Measurements from ENCODE around the gene RMI2. TPM values are rescaled to one million over a fixed set of nuclear protein-coding genes. Genes with fewer than 3 reads are reported as not detected.

The RMI2 gene
- total and polyA plus RNA-seq, 2 of the 8 experiments (the other 6 are each of a cell fraction or from before 2014, with no cell fraction given), result 58.2 to 96.0 TPM

DNA sequence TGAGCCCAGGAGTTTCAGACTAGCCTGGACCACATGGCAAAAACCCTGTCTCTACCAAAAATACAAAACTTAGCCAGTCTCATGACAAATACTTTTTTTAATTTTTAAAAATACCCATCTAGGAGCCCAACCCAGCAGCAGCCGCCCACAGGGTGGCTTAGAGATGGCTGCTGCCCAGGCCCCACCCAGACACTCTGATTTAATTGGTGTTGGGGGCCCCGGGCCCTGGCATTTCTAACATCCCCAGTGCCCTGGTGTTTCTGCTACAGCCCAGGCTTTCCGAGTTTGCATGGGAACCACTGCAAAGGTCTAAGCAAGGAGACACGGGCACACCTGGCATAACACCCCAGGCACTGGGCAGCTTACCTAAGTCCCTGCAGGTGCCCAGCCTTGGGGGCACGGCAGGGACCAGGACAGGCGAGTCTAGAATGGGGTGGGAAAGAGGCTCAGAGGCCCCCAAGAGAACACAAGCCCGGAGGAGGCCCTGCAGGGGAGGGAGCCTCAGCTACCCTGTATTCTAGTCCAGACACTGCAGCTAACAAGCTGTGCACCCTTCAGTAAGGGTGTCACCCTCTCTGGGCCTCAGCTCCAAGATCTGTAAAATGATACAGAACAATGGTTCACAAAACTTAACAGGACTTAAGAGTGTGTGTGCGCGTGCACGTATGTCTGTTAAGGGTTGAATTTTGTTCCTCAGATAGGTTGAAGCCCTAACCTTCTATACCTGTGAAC is 48.8 kb downstream of the RMI2 start (continued):
- TF ChIP-seq, protein P1, sequence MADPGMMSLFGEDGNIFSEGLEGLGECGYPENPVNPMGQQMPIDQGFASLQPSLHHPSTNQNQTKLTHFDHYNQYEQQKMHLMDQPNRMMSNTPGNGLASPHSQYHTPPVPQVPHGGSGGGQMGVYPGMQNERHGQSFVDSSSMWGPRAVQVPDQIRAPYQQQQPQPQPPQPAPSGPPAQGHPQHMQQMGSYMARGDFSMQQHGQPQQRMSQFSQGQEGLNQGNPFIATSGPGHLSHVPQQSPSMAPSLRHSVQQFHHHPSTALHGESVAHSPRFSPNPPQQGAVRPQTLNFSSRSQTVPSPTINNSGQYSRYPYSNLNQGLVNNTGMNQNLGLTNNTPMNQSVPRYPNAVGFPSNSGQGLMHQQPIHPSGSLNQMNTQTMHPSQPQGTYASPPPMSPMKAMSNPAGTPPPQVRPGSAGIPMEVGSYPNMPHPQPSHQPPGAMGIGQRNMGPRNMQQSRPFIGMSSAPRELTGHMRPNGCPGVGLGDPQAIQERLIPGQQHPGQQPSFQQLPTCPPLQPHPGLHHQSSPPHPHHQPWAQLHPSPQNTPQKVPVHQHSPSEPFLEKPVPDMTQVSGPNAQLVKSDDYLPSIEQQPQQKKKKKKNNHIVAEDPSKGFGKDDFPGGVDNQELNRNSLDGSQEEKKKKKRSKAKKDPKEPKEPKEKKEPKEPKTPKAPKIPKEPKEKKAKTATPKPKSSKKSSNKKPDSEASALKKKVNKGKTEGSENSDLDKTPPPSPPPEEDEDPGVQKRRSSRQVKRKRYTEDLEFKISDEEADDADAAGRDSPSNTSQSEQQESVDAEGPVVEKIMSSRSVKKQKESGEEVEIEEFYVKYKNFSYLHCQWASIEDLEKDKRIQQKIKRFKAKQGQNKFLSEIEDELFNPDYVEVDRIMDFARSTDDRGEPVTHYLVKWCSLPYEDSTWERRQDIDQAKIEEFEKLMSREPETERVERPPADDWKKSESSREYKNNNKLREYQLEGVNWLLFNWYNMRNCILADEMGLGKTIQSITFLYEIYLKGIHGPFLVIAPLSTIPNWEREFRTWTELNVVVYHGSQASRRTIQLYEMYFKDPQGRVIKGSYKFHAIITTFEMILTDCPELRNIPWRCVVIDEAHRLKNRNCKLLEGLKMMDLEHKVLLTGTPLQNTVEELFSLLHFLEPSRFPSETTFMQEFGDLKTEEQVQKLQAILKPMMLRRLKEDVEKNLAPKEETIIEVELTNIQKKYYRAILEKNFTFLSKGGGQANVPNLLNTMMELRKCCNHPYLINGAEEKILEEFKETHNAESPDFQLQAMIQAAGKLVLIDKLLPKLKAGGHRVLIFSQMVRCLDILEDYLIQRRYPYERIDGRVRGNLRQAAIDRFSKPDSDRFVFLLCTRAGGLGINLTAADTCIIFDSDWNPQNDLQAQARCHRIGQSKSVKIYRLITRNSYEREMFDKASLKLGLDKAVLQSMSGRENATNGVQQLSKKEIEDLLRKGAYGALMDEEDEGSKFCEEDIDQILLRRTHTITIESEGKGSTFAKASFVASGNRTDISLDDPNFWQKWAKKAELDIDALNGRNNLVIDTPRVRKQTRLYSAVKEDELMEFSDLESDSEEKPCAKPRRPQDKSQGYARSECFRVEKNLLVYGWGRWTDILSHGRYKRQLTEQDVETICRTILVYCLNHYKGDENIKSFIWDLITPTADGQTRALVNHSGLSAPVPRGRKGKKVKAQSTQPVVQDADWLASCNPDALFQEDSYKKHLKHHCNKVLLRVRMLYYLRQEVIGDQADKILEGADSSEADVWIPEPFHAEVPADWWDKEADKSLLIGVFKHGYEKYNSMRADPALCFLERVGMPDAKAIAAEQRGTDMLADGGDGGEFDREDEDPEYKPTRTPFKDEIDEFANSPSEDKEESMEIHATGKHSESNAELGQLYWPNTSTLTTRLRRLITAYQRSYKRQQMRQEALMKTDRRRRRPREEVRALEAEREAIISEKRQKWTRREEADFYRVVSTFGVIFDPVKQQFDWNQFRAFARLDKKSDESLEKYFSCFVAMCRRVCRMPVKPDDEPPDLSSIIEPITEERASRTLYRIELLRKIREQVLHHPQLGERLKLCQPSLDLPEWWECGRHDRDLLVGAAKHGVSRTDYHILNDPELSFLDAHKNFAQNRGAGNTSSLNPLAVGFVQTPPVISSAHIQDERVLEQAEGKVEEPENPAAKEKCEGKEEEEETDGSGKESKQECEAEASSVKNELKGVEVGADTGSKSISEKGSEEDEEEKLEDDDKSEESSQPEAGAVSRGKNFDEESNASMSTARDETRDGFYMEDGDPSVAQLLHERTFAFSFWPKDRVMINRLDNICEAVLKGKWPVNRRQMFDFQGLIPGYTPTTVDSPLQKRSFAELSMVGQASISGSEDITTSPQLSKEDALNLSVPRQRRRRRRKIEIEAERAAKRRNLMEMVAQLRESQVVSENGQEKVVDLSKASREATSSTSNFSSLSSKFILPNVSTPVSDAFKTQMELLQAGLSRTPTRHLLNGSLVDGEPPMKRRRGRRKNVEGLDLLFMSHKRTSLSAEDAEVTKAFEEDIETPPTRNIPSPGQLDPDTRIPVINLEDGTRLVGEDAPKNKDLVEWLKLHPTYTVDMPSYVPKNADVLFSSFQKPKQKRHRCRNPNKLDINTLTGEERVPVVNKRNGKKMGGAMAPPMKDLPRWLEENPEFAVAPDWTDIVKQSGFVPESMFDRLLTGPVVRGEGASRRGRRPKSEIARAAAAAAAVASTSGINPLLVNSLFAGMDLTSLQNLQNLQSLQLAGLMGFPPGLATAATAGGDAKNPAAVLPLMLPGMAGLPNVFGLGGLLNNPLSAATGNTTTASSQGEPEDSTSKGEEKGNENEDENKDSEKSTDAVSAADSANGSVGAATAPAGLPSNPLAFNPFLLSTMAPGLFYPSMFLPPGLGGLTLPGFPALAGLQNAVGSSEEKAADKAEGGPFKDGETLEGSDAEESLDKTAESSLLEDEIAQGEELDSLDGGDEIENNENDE (IDR thresholded peaks at IDR 0.05; ENCODE audit: insufficient replicate concordance, low read length), result no peak
- TF ChIP-seq SP1 (IDR thresholded peaks at IDR 0.05; ENCODE audit: low read depth, low read length), result no peak
- no peak for TF ChIP-seq SUZ12 (IDR thresholded peaks at IDR 0.05; ENCODE audit: low read length)
